D721Med (cell line): ENCODE results near the gene TAF1A.

Experiments
- DNase-seq: peaks from one replicate; pipeline ENCODE4 v3.0.0; 2011; ENCODE audit warnings: low spot score; ENCODE audit not compliant: insufficient read length
- FAIRE-seq: peaks from 2 replicates; lab custom pipeline; 2011; peaks lifted over from hg19 to GRCh38; lab: Jason Lieb, UNC
- TF ChIP-seq, protein P1 (sequence below): IDR thresholded peaks from 2 replicates; pipeline ENCODE4 v1.5.1; 2012; ENCODE audit warnings: mild to moderate bottlenecking, control low read depth; ENCODE audit not compliant: insufficient read depth; ENCODE audit errors: missing control alignments

TAF1A gene

DNA sequence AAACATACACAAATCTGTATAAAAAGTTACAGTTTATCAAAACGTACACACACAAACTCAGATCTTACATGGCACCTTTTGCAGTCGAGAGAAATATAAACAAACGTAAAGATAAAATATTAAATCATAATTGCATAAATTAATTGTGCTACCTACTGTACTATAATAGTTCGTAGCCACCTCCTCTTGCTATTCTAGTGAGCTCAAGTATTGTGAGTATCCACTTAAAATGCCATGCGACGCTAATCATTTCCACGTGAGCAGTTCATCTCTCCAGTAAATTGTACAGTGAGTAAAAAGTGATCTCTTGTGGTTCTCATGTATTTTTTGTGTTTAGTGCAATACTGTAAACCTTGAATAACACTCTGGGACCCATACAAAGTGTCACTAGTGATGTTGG is 34.5 kb upstream of the TAF1A start:
- TF ChIP-seq, protein P1, sequence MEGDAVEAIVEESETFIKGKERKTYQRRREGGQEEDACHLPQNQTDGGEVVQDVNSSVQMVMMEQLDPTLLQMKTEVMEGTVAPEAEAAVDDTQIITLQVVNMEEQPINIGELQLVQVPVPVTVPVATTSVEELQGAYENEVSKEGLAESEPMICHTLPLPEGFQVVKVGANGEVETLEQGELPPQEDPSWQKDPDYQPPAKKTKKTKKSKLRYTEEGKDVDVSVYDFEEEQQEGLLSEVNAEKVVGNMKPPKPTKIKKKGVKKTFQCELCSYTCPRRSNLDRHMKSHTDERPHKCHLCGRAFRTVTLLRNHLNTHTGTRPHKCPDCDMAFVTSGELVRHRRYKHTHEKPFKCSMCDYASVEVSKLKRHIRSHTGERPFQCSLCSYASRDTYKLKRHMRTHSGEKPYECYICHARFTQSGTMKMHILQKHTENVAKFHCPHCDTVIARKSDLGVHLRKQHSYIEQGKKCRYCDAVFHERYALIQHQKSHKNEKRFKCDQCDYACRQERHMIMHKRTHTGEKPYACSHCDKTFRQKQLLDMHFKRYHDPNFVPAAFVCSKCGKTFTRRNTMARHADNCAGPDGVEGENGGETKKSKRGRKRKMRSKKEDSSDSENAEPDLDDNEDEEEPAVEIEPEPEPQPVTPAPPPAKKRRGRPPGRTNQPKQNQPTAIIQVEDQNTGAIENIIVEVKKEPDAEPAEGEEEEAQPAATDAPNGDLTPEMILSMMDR: no peak
- FAIRE-seq: peak; percentile 79
- DNase-seq: no peak

DNA sequence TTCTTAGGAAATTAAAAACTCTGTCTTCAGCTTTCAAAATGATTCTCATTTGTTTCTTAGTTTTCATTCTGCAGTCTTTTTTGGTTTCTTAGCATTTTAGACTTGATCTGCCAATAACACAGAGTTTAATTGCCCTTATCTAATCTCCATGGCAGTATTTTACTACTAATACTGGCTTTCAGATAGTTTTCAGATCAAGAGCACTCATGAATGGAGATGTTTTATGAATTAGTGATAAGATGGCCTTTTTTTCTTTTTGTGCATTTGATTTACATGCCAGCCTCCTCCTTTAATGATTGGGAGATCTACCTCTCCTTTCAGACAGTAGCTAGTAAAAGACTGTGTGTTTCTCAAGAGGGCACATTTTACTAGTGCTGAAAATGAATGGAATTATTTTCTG is 33.7 kb upstream of the TAF1A start:
- no peak for DNase-seq
- peak; percentile 38 for FAIRE-seq
- TF ChIP-seq, protein P1: no peak

DNA sequence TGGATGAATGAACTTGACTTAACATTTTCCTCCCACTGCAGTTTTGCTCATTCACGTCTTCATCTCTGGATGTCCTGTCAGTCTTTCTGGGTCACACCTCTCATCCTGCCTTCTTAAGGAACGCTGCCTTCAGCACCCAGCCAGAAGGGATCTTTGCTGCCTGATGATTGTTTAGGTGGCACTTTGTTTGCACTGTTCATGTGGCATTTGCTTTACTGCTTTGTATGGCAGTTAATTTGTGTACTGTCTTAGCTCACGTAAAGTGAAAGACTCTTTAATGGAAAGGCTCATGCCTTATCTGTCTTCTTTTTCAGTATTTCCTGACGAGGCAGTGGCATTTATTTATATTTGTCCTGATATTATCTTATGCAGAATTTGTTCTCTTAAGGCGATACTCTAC is 33.0 kb upstream of the TAF1A start:
- FAIRE-seq (no peak), DNase-seq (no peak)
- TF ChIP-seq, protein P1: no peak

DNA sequence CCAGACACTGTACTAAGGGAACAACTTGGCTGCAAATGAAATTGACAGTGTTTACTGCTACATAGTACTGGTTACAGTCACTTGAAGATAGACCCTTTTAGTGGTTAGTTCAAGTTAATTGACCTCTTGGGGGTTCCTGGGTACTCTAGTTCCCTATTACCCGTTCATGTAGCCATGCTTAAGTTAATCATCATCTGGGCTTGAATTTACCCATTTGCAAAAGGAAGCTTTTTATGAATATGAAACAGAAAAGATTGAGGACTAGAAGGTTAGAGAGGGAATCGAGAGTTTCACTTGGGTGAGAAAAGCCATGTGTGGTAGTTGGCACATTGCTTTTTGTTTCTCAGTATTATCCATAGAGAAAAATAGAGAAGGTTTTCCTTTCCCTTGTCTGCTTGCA is 30.8 kb upstream of the TAF1A start:
- TF ChIP-seq, protein P1: no peak
- DNase-seq (no peak), FAIRE-seq (no peak)

DNA sequence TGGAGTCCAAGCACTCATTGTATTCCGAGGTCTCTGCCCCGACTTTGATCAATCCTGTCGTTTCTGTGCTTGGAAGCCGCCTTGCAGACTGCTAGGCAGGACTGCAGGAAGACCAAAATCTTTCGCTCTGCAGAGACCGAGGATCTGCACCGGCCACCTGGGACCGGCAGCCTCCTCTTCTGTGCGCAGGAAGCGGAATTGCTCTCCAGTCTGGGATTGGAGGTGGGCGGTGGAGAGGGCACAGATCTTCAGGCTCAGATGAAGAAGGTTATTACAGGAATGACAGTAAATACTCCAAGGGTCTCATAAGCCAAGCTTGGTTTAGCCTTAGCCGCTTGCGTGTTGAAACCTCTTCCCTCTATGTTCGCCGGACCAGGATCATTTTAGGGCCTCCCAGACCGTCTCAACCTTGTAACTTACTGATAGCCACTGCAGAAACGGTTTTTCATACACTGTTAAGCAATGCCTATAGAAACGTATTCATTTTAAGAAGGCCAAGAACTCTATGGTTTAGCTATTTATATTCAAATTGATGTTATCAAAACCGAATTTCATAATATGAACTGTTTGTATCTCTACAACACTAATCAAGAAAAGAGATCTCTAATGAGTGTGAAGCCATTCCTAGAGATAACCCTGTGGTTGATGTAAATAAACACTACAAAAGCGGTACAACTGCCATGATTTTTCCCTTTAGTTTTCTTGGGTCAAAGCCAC is 29.3 kb upstream of the TAF1A start:
- DNase-seq (no peak), FAIRE-seq (peak; percentile 64)
- TF ChIP-seq, protein P1: no peak

DNA sequence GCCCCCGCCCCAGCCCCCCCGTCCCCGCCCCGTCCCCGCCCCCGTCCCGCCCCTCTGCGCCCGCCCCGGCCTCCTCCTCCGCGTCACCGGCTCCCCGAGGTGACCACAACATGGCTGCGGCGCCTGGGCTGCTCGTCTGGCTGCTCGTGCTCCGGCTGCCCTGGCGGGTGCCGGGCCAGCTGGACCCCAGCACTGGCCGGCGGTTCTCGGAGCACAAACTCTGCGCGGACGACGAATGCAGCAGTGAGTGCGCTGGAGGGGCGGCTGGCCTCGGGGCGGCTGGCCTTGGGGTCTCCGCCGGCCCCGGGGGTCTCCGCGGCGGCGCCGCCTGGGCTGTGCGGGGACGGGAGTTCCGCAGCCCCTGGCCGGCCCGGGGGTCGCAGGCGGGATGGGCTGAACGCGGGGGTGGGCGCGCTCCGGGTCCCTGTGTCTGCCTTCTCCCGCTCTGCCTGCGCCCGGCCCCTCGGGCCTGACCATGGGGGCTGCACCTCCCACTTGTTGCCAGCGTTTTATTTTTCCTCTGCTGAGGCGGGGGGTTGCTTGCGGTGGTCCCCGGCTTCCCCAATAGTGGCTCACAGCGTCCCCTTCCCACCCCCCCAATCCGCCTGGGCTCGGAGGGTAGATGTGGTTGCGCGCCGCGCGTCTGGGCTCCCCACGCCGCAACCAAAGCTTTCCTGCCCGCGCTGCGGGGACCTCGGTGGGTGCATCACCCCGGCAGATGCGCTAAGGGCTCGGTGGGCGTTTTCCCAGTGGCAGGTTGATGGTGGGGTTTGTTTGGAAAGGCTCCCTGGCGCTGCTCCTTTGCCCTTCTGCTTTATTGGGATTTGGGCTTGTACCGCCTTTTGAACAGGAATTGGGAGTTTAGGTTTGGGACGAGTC is 28.5 kb upstream of the TAF1A start, which contains the start of gene MIA3:
TSS of gene MIA3 (plus strand) at position 97 of the 879 bp plus-strand sequence. CDS start at position 111, 14 bp downstream.
- TF ChIP-seq, protein P1: no peak
- DNase-seq (peak; percentile 57), FAIRE-seq (no peak)
